HG02588 (cell line): ENCODE results near the gene CDK8.

Source experiments
- ATAC-seq: cut with Tn5 transposase; IDR thresholded peaks from one replicate; pipeline ENCODE4 v1.9.1; 2021; ENCODE audit warnings: mild to moderate bottlenecking, moderate library complexity; ENCODE audit not compliant: unreplicated experiment

Gene CDK8

GRCh38 chr13:26435646-26436045, 181.7 kb downstream of the CDK8 start:
- no peak for ATAC-seq

GRCh38 chr13:26436914-26437313, 183.0 kb downstream of the CDK8 start:
- no peak for ATAC-seq

- no peak for ATAC-seq
These were observed 186.2 kb downstream of the CDK8 start for GRCh38 chr13:26440111-26440510.

- ATAC-seq, result no peak
These were observed 187.5 kb downstream of the CDK8 start for GRCh38 chr13:26441476-26441875.

GRCh38 chr13:26442541-26442940, 188.6 kb downstream of the CDK8 start:
- ATAC-seq, result no peak

- ATAC-seq, result no peak
These were observed 191.2 kb downstream of the CDK8 start for GRCh38 chr13:26445092-26445491.

GRCh38 chr13:26446751-26447150, 192.8 kb downstream of the CDK8 start:
- ATAC-seq, result no peak

- no peak for ATAC-seq
These were observed 194.1 kb downstream of the CDK8 start for GRCh38 chr13:26448032-26448431.

GRCh38 chr13:26449063-26449848, 195.3 kb downstream of the CDK8 start:
- ATAC-seq, result no peak
